HG03139 (cell line): ENCODE measurements around the gene SPAG16.

Source experiments
- ATAC-seq: cut with Tn5 transposase; IDR thresholded peaks from one replicate; pipeline ENCODE4 v1.9.1; 2021; ENCODE audit not compliant: unreplicated experiment

Gene SPAG16

DNA sequence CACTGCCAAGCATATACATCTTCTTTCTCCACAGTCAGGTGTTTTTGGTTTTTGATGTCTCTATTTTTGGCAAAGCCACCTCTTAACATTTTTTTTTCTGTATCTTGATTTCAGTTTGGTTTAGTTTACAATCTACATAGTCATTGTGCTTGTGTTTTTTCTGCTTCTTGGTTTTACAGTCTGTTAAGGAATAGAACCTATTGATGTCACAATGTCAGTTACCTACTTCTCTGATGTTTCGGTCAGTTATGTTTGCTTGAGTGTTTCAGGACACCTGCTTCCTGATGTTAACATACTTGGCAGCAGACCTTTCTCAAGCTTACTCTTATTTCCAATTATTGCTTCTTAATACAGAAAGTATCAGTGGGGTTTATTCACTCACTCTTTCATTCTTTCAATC, 253.3 kb downstream of the SPAG16 start:
- peak; percentile 55 for ATAC-seq

DNA sequence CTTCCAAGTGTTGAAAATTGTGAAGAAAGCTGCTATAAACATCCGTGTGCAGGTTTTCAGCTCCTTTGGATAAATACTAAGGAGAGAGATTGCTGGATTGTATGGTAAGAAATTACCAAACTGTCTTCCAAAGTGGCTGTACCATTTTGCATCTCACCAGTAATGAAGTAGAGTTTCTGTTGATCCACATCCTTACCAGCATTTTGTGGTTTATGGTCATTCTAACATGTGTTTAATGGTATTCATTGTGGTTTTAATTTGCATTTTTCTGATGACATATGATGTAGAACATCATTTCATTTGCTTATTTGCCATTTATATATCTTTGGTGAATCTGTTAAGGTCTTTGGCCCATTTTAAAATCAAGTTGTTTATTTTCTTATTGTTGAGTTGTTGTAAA, 260.7 kb downstream of the SPAG16 start:
- no peak for ATAC-seq

DNA sequence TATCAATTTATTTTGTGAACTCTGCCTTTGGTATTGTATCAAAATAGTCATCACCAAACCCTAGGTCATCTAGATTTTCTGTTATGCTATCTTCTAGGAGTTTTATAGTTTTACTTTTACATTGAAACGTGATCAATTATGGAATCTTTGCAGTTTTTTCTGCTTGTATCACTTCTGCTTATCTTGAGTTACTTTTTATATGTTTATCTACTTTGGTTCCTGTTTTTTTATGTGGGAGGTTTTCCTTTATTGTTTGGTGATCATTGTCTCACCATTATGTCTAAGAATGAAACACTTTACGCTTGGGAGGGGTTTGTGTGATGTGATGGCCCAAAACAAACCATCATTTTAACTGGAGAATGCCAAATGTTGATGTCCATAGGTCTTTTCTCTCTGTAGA, 261.2 kb downstream of the SPAG16 start:
- no peak for ATAC-seq

DNA sequence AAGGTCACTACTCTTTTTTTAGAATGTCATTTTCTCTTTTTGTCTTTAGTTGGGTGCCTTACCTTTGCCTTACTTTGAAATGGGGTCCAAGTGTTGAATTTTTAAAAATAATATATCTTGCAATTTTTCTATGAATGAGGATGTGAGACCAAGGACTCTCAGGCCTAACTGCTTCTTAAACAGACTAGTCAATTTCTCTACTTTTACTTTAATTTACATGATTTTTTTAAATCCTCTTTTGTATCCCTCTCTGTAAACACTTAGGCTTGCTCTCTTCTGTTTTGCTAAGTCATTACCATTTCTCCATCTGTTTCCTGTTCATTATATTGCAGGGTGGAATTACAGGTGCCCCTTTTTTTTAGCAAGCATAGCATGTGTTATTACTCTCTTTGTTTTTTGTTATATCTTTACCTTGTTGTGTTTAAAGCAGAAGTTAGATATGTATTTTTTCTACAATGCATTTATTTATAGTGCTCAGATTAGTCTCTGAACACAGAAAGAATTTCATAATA, 261.8 kb downstream of the SPAG16 start:
- no peak for ATAC-seq

DNA sequence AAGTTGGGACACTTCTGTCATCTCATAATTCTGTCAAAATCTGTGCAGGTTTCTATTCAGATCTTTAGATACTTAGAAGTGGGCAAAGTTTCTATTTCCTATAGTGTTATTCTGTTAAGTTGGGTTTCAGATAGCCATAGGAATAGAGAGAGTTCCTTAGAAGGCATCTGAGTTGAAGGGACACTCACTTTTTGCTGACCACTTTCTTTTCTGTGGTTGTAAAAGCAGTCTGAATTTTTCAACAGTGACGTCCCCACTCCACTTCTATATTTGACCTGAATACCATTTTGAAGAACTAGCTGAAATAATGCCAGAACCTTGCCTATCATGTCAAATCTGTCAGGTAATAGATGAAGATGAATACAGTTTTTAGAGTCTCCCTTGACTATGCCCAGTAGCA, 267.3 kb downstream of the SPAG16 start:
- ATAC-seq, result peak; percentile 62

DNA sequence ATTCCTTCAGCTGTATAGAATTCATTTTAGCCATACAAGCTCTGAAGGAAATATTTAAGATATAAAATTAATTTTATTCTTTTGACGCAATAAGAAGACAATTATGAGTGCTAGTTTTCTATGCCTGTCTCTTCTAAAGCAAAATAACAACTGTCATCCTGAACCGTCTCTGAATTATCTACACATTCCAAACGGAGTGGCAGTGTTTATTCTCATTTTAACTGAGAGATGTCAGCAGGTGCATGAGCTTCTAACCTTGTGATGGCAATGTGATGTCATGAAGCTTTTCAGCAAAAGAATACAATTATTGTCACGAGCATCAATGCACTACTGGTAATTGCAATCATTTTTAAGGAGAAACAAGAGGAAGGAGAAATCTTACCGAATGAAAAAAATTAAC, 274.8 kb downstream of the SPAG16 start:
- no peak for ATAC-seq

DNA sequence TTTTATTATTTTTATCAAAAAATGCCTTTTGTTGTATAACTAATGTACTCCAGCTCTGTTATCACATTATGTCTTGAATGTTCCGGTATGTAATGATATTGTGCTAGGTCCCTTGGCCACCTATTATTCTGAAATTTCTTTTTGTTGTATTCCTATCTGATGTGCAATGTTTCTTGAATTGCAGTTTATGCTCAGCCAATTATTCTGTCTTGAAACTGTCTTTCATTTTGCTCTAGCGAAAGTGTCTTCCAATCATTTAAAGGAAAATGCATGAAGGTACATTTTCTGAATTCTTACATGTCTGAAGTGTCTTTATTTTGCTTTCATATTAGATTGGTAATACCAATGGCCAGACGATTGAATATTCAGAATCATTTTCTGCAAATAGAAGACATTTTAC, 277.5 kb downstream of the SPAG16 start:
- no peak for ATAC-seq

DNA sequence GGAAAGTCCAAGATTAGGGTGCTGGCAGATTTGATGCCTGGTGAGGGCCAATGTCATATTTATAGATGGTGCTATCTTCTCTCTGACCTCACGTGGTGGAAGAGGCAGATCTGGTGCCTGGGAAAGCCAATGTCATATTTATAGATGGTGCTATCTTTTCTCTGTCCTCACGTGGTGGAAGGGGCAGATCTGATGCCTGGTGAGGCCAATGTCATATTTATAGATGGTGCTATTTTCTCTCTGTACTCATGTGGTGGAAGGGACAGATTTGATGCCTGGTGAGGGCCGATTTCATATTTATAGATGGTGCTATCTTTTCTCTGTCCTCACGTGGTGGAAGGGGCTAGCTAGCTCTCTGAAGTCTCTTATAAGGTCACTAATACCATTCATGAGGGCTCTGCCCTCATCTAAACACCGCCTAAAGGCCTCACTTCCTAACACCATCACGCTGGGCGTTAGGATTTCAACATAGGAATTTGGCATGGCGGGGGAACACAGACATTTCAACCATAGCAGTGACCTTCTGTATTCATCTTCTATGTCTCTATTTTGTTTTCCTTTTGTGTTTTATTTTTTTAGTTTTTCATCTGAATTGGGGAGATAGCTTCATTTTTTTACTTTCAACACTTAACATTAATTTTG, 278.4 kb downstream of the SPAG16 start:
- ATAC-seq, result no peak

DNA sequence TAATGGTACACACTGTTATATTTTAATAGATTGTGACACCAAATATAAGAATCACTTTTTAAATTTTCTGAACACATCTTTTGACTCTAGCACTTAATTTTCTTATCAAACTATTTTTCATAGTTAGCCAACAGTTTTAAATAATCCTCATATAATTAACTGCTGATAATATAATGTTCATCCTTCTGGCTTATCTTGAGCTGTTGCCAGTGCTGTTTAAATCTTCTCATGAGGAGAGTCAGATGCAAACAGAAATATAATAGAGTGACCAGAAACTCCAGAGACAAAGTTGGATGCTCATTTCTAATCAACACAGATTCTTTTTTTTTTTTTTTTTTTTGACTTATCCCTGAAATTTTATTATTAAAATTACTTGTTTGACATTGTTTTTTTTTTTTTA, 282.6 kb downstream of the SPAG16 start:
- no peak for ATAC-seq

DNA sequence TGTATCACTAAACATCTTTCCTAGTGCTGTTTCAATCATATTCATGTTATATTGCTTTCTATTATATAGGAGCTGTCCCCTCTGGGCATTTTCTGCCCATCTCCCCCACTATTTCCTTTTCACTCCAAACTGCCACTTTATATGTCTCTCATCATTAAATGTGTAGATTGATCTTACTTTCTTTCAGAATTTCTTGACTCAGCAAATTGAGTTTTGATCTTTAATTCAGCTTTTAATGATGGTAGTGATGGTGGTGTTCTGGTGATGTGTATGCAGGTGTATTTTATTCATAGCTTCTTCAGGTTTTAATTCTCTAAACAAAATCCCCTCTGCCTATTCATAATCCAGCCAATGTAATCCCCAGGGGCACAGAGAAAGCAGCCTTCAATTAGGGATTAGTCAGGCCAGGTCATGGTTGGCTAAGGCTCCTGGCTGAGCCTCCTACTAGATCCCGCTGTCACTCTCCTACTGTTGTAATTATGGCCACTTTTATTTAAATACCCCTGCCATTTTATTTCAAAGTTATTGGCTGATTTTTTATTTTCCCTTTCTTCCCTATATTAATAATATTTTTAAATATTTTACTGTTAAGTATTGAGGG, 325.4 kb downstream of the SPAG16 start:
- ATAC-seq, result no peak

DNA sequence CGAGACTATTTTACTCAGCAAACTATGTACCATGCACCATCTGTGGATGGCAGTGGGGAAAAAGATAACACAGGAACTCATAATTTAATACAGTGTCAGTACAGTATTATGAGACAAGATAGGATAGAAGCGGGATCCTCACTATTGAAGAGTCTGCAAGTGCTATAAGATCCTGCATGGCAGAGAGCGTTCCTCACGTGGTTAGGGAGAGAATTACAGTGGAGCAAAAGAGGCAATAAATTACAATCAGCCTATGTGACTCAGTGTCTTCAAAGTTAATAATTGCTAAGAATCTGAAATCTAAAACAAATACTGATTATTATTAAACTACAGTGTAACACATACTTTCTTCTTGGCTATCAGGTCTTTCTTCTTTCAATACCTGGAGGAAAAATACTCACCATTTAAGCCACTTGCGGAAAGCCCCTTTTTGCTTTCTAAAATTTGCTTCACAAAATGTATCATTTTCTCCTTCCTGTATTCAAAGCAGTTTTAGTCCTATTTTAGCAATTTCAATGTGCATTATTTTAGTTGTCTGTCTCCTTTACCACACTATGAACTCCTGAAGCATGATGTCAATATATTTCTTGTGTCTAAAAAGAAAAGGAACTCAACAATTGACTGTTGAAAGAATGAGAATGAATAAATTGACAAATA, 342.9 kb downstream of the SPAG16 start:
- ATAC-seq, result no peak

DNA sequence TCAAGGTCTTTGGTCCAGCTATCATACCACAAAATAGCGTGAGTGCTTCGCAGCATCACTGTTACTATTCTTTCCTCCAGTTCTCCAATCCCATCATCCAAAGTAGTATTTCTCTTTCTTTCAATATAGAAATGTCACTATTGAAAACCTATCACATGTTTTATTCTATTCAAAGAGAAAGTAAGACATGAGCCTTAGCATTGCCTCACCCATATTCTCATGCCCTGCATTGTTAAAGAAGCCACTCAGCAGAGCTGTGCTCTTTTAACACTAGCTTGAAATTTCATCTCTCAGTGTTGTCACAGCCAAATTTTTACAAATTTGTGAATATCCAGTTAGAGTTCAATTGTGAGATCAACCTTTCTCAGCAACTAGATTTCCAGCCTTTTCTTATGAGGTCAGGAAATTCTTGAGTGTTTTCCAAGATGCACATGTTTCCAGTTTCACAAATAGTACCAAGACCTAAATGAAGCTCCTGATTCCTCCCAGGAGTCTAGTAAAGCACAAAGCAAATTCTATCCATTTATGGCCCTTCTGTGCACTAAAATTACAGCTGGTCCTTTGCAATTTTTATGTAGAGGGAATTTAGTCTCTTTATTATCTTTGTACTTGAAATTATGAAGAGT, 343.7 kb downstream of the SPAG16 start:
- ATAC-seq, result no peak

DNA sequence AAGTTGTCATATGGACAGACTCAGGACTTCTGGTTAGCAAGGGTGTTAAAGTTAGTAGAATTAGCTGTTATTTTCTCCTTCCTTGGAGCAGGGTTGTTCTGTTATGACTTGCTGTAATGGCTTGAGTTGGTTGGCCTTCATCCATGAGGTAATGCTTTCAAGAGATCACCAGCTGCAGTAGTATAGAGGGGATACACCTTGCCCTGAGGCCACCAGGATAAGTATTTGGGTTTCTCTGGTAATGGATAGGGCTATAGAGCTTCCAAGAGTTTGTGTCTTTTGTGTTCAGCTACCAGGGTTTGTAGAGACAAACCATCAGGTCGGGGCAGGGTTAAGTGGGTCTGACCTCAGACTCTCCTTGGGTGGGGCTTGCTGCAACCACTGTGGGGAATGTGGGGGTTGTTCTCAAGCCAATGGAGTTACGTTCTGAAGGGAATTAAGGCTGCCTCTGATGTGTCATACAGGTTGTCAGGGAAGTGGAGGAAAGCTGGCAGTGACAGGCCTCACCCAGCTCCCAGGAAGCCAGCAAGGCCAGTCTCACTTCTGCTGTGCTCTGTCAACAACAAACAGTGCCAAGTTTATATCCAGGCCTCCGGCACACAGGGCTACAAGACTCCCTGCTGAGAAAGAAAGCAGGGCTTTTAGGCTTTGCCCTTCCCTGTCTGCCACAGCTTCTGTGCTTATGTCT, 356.6 kb downstream of the SPAG16 start:
- ATAC-seq, result no peak

DNA sequence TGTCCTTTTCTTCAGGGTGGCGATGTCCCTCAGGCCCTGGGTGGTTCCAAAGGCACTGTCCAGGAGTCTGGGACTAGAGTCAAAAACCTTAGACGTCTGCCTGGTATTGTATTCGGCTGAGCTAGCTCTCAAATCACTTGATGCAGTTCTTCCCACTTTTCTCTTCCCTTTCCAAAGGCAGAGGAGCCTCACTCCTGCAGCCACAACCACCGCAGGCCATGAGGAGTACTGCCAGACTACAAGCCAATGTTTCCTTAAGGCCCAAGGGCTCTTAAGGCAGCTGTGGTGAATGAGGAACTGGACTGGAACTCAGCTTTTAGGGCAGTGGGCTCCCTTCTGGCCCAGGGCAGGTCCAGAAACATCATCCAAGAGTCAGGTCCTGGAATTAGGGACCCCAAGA, 360.7 kb downstream of the SPAG16 start:
- ATAC-seq, result no peak

DNA sequence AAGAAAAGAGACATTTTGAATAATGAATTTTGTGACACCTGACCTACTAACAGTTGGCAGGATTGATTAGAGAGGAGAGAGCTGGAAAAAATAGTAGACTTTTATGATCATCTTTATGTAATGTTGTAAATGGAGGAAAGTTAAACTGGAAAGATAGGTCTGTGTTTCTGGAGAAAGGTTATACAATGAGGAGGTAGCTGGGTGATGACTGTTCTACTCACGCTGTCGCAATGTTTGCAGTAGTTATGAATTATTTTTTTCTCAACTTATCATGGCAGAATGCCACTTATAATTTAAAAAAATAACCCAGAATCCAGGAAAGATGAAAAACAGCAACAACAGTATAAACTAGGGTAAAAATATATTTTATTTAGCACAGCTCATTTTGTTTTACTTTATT, 364.9 kb downstream of the SPAG16 start:
- ATAC-seq, result no peak

DNA sequence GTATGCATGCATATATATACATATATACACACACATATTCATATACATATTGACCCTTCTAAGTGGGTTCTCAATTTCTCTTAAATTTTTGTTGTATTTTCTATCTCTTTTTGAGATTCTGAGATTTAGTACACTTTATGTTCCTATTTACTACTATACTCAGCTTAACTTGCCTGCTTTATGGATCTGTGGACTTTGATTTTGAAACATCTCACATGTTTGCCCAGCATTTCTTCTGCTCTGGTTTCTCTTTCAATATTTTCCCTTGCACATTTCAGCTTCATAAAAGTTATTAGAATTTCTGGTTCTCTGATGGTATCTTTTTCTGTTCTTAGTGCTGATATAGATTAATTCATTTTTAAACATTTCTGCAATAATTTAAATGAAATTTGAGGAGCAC, 380.6 kb downstream of the SPAG16 start:
- no peak for ATAC-seq

DNA sequence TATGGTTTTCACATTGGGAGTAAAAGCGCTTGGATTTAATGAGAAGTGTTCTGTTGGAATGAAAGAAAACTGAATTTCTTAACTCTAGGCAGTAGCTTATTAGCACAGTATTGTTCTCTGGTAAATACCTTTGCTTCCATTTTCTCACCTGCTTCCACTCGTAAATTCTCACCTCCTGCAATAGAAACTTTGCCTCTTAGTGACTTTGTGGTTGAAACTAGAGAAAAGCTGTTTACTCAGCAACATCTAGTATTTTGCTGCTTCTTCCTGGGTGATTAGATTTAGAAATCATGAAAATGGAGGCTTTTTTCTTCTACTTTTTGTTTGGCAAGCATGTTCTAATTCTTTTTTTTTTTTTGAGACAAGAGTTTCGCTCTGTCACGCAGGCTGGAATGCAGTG, 385.4 kb downstream of the SPAG16 start:
- no peak for ATAC-seq

DNA sequence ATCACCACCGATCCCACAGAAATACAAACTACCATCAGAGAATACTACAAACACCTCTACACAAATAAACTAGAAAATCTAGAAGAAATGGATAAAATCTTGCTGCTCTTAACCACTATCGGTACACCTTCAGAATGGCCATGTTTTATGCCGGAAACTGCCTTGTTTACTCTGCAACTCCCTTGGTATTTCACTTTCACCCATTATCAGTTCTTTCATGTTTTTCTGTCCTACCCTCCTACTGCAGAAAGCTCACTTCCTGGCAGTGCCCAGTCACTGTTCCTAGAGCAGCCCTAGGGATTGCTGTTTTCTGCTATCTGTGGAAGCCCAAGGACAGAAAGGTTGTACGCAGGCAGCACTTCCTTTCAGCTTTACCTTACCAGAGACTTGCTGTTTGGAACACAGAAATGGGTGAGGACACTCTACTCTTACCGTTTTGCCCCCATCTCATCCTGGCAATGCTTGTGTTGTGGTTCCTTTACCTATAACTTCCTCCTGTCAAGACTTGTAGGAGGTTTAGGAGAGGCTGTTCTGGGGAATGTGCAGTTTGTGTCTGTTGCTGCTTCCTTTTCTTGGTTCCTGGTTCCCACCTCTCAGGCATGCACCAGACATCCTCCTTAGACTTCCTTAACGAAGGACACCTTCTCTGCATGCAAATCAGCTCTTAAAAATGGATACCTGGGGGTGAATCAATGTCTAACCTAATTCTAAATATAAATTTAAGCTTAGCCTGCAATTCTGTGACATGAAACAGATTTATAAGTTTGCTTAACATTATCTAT, 394.4 kb downstream of the SPAG16 start:
- ATAC-seq, result no peak

DNA sequence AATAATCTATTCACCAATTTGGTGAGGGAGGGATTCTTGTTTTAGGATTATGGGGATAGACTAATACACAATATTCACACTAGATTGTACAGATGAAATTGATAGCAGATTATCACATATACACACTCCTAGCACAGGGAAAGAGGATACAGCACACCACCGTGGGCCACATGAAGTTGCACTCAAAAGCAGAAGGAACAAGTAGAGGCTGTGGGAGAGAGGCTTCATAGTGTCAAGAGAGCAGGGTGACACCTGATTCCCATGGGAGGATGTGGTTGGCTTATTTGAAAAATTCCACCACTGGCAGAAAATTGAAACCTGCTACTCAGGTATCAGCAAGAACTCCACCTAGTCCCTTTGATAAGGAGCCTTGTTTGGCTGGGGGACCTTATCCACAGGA, 395.6 kb downstream of the SPAG16 start:
- no peak for ATAC-seq

DNA sequence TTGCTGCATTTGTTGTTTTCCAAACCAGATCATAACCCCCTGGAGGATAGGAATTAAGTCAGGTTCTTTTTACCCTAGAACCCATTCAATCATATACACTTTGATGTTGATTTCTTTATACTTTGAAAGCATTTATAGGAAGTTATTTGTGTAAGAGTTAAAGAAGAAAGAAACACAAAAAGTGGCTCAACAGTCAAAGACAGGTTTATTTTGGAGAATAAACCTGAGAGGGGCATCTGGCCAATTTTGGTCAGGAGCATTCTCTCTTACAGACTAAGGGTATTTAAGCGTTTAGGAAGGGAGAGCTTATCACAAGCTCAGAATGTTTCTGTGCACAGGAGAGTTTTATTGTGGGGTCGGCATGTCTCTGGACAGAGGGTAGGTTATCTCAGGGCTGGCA, 398.0 kb downstream of the SPAG16 start:
- no peak for ATAC-seq

DNA sequence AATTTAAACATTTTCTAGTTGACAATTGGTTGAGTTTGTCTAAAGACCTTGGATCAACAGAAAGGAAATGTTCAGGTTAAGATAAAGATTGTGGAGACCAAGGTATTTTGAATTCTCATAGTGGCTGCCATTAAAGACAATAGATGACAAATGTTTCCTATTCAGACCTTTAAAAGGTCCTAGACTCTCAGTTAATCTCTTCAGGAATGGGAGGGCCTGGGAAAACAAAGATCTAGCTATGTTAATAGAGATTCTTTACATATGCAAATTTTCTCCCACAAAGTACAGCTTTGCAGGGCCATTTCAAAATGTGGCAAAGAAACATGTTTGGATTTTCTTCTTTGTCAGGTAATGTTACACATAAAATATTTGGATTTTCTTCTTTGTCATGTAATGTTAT, 403.9 kb downstream of the SPAG16 start:
- no peak for ATAC-seq
